ENCODE results near the gene IL34. TPM values are rescaled to one million over a fixed set of nuclear protein-coding genes. Genes with fewer than 3 reads are reported as not detected.

The IL34 gene
- total and polyA plus RNA-seq, 9 donors = 0.88 to 4.0 (median 1.8) TPM

DNA sequence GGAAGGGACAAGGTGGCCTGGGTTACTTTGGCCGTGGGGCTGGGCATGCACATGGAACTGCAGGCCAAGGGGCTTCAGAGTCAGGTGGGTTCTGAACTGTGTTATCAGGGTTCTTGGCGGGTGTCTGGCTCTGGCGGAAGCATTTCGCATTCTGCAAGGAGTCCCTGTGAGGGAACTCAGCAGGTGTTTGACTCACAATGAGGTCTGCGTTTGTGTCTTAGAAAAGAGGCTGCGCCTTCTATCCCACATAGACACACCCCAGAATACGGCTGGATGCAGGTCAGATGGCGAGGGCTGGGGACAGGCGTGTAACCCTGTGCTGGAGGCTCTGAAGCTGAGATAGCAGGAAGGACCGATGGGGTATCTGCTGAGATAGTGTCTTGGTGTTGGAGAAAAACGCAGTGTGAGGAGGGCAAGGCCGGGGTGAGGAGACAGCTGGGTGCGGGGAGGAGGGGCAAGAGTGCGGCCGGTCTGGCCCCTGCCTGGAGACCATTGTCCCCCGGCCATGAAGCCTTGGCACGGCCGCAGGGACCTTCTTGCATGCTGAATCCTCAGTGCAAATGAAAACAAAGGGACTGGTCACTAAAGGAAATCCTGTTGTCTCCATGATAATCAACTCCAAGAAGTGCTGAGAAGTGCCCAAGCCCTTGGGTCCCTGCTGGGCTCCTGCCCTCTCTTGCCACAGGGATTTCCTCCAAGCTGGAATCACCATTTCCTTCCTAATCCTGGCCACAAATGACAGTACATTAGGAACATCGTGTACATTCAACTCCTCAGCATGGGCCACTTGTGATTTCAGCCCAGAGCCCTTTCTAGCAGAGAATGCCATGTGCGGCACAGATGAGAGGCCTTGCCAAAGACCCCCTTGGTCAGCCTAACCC is 62.2 kb downstream of the IL34 start:
- intact Hi-C loops (cut with DNase I) = no loop called here
- DNase-seq = no peak
- Histone ChIP-seq H3K4me1 (ENCODE audit: insufficient read depth) (peaks cover 16% of the 10 kb centered on the region), H3K4me3 (no peak overlapping the region), H3K36me3 (no peaks in the 10 kb centered on the region), H3K27me3 (no peaks in the 10 kb centered on the region), H3K9me3 (no peaks in the 10 kb centered on the region), H3K27ac (no peak overlapping the region)
- 80 to 88% (median 84%) methylated on average over 20 of the region's 20 CpGs for WGBS, 3 donors
- TF ChIP-seq POLR2A (IDR thresholded peaks at IDR 0.05) (no peak), EP300 (IDR thresholded peaks at IDR 0.05) (no peak)
- TF ChIP-seq, protein P1, sequence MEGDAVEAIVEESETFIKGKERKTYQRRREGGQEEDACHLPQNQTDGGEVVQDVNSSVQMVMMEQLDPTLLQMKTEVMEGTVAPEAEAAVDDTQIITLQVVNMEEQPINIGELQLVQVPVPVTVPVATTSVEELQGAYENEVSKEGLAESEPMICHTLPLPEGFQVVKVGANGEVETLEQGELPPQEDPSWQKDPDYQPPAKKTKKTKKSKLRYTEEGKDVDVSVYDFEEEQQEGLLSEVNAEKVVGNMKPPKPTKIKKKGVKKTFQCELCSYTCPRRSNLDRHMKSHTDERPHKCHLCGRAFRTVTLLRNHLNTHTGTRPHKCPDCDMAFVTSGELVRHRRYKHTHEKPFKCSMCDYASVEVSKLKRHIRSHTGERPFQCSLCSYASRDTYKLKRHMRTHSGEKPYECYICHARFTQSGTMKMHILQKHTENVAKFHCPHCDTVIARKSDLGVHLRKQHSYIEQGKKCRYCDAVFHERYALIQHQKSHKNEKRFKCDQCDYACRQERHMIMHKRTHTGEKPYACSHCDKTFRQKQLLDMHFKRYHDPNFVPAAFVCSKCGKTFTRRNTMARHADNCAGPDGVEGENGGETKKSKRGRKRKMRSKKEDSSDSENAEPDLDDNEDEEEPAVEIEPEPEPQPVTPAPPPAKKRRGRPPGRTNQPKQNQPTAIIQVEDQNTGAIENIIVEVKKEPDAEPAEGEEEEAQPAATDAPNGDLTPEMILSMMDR (IDR thresholded peaks at IDR 0.05) = no peak

DNA sequence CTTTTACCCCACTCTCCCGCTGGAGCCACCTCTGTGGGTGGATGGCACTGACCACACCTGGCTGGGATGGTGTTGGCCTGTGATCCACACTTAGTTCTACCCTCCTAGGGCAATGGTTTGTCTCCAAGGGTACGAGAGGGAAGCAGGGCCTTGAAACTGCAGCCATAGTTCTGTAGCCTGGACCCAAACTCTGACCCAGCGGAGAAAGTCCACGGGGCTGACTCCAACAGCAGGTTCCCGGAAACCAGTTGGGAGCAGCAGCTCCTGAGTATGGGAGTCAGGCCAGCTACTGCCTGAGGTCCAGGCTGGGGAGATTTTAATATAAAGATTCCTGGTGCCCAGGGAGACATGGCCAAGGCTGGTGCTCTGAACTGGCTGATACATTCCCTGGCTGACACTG is 63.1 kb downstream of the IL34 start:
- no peaks in the 10 kb centered on the region for H3K36me3 ChIP-seq
- H3K9me3 ChIP-seq = no peaks in the 10 kb centered on the region
- H3K27me3 ChIP-seq = no peaks in the 10 kb centered on the region
- TF ChIP-seq POLR2A (IDR thresholded peaks at IDR 0.05) (no peak), EP300 (IDR thresholded peaks at IDR 0.05) (no peak)
- TF ChIP-seq, protein P1 (IDR thresholded peaks at IDR 0.05) = no peak
- peaks cover 15% of the 10 kb centered on the region for H3K4me1 ChIP-seq (ENCODE audit: insufficient read depth)
- intact Hi-C loops (cut with DNase I) = no loop called here
- WGBS, 3 donors = 77 to 84% (median 81%) methylated on average over 5 of the region's 5 CpGs
- no peak overlapping the region for H3K27ac ChIP-seq
- no peak for DNase-seq
- no peak overlapping the region for H3K4me3 ChIP-seq

DNA sequence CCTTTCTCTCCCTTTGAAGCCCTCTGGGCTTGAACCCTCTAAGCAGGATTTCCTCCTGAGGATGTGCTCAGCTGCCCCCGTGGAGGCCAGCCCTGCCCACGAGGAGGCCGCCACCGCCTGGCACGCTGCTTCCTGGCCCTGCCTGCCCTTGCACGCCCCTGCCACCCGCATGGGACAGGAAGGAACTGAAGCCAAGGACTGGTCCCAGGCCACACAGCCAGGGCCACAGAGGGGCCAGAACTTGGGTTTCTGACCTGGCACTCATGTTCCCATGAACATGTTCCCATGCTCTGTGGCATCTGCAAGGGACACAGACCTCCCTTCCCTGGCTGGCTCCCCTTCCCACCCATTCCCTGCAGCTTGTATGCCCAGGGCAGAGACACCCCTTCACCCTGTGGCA is 63.6 kb downstream of the IL34 start:
- DNase-seq = no peak
- Histone ChIP-seq H3K36me3 (no peaks in the 10 kb centered on the region), H3K4me3 (no peak overlapping the region), H3K4me1 (ENCODE audit: insufficient read depth) (peaks cover 20% of the 10 kb centered on the region), H3K27me3 (no peaks in the 10 kb centered on the region), H3K27ac (no peak overlapping the region), H3K9me3 (no peaks in the 10 kb centered on the region)
- intact Hi-C loops (cut with DNase I) = no loop called here
- no peak for TF ChIP-seq POLR2A (IDR thresholded peaks at IDR 0.05)
- TF ChIP-seq EP300 (IDR thresholded peaks at IDR 0.05) = no peak
- TF ChIP-seq, protein P1 (IDR thresholded peaks at IDR 0.05) = no peak
- 76 to 82% (median 80%) methylated on average over 7 of the region's 7 CpGs for WGBS, 3 donors

Other genes with a start within 250 kb of the IL34 start
- 10 to 100 TPM; 12.3 to 49.7 (median 25.0) TPM for gene ST3GAL2, start 207.5 kb upstream of the IL34 start, total RNA-seq
- gene ST3GAL2, start 207.5 kb upstream of the IL34 start, polyA plus RNA-seq = 10 to 100 TPM in 1 of 2 donors, 1 to 10 TPM in 1; 6.2 to 13.4 TPM
- 10 to 100 TPM; 15.0 to 29.4 (median 20.4) TPM for gene FCSK, start 192.0 kb upstream of the IL34 start, total RNA-seq
- gene FCSK, start 192.0 kb upstream of the IL34 start, polyA plus RNA-seq = 10 to 100 TPM in 1 of 2 donors, 1 to 10 TPM in 1; 5.1 to 11.8 TPM
- gene COG4, start 123.0 kb upstream of the IL34 start, total RNA-seq = 10 to 100 TPM; 27.4 to 46.5 (median 36.3) TPM
- 10 to 100 TPM; 32.8 to 41.8 TPM for gene COG4, start 123.0 kb upstream of the IL34 start, polyA plus RNA-seq
- gene SF3B3, start 122.7 kb upstream of the IL34 start, total RNA-seq = 100 to 1,000 TPM in 6 of 7 donors, 10 to 100 TPM in 1; 76.1 to 322 (median 282) TPM
- 100 to 1,000 TPM; 104 to 326 TPM for gene SF3B3, start 122.7 kb upstream of the IL34 start, polyA plus RNA-seq
- gene MTSS2, start 39.5 kb downstream of the IL34 start, total RNA-seq = 10 to 100 TPM; 19.6 to 93.5 (median 40.2) TPM
- gene MTSS2, start 39.5 kb downstream of the IL34 start, polyA plus RNA-seq = 10 to 100 TPM in 1 of 2 donors, 1 to 10 TPM in 1; 8.4 to 52.5 TPM
- gene VAC14, start 154.6 kb downstream of the IL34 start, total RNA-seq = 10 to 100 TPM; 15.5 to 32.4 (median 24.2) TPM
- gene VAC14, start 154.6 kb downstream of the IL34 start, polyA plus RNA-seq = 10 to 100 TPM in 1 of 2 donors, 1 to 10 TPM in 1; 9.9 to 19.5 TPM